Small intestine (tissue), 7 donors: ENCODE results near the gene FAM124B. TPM values are rescaled to one million over a fixed set of nuclear protein-coding genes. Genes with fewer than 3 reads are reported as not detected.

Experiments used
- DNase-seq, 2 donors: peaks; one replicate each; pipeline versions ENCODE4 v3.0.0 to v3.0.0-alpha.2; 2013
- FAIRE-seq: peaks from 2 replicates; lab custom pipeline; 2012; peaks lifted over from hg19 to GRCh38; lab: Jason Lieb, UNC
- H3K27ac ChIP-seq, 3 donors: one replicate each; pipeline ENCODE4 v1.5.1; 2013; ENCODE audit warnings: low read length in 2 of 3, mild to moderate bottlenecking in 2 of 3, control low read depth in 1 of 3, inconsistent platforms in 1 of 3, low read depth in 1 of 3, moderate library complexity in 1 of 3
- H3K27me3 ChIP-seq, 3 donors: one replicate each; pipeline ENCODE4 v1.6.1; 2013; ENCODE audit warnings: low read length in 3 of 3, inconsistent platforms in 1 of 3; ENCODE audit not compliant: control insufficient read depth in 3 of 3, insufficient read depth in 3 of 3
- H3K36me3 ChIP-seq, 3 donors: one replicate each; pipeline ENCODE4 v1.6.1; 2013; ENCODE audit warnings: low read length in 3 of 3, inconsistent platforms in 1 of 3, low read depth in 1 of 3, mild to moderate bottlenecking in 1 of 3, moderate library complexity in 1 of 3; ENCODE audit not compliant: control insufficient read depth in 3 of 3, insufficient read depth in 2 of 3
- H3K4me1 ChIP-seq, 3 donors: one replicate each; pipeline ENCODE4 v1.6.1; 2013; ENCODE audit warnings: low read length in 2 of 3, inconsistent platforms in 1 of 3, low read depth in 1 of 3, mild to moderate bottlenecking in 1 of 3, moderate library complexity in 1 of 3; ENCODE audit not compliant: control insufficient read depth in 3 of 3, insufficient read depth in 2 of 3
- H3K4me3 ChIP-seq, 3 donors: one replicate each; pipeline ENCODE4 v1.5.1; 2013; ENCODE audit warnings: low read length in 3 of 3, control low read depth in 1 of 3, inconsistent platforms in 1 of 3, low read depth in 1 of 3, mild to moderate bottlenecking in 1 of 3, moderate library complexity in 1 of 3
- H3K9me3 ChIP-seq, 2 donors: one replicate each; pipeline ENCODE4 v1.6.1; 2013; ENCODE audit warnings: low read depth in 1 of 2, low read length in 1 of 2; ENCODE audit not compliant: control insufficient read depth in 2 of 2, insufficient read depth in 1 of 2
- WGBS, 3 donors: extraction: QIAGEN DNeasy Blood & Tissue Kit; methylation state at CpG; one replicate each; pipeline ENCODE4 v1.1.7; 2013; 5-methylcytosine and 5-hydroxymethylcytosine counted together
- polyA plus RNA-seq, 4 donors: library from polyadenylated mRNA; stranded (reverse) in 3 of 4; unstranded in 1 of 4; fragments of 200-250 nt in 3 of 4; fragments of 120-200 nt in 1 of 4; gene quantifications; one replicate each; pipeline versions ENCODE4 v1.2.1 to v1.2.3, GENCODE V29; 2013
- donor health status: healthy with polysubstance abuse.
- donor health status: control.
- donor health status: control.
- donor health status: Bipolar disorder and iron deficiency.
- donor health status: healthy.

The FAM124B gene
- polyA plus RNA-seq, 4 donors = 0.81 to 2.0 (median 1.1) TPM; not detected in 1

- FAIRE-seq = no peak
- DNase-seq = no peak
- 55 to 82% (median 71%) methylated on average over 3 of the region's 3 CpGs for WGBS, 3 donors
Measured at GRCh38 chr2:224328798-224329197, 73.1 kb downstream of the FAM124B start.

More at GRCh38 chr2:224328798-224329197, 73.1 kb downstream of the FAM124B start:
- H3K27me3 ChIP-seq = no peaks in the 10 kb centered on the region
- H3K9me3 ChIP-seq = no peaks in the 10 kb centered on the region
- no peaks in the 10 kb centered on the region for H3K4me1 ChIP-seq
- H3K4me3 ChIP-seq = no peak overlapping the region
- H3K27ac ChIP-seq = no peak overlapping the region
- no peaks in the 10 kb centered on the region for H3K36me3 ChIP-seq

Other genes with a start within 250 kb of the FAM124B start
- gene CUL3, start 183.3 kb upstream of the FAM124B start, polyA plus RNA-seq = 100 to 1,000 TPM in 1 of 4 donors, 10 to 100 TPM in 3; 56.7 to 102 (median 77.6) TPM